HCT116 (cell line): ENCODE measurements around the gene FCN1. TPM values are rescaled to one million over a fixed set of nuclear protein-coding genes. Genes with fewer than 3 reads are reported as not detected.

Experiments
- ATAC-seq: fragments of 200-7000 bp; cut with Tn5 transposase; 2 replicates; pipeline ENCODE4 v1.9.1; 2020; ENCODE audit warnings: mild to moderate bottlenecking, moderate library complexity
- BruUV-seq: library from RNA; stranded (reverse); fragments of 400-500 nt; replicated peaks from 2 replicates; lab custom pipeline; 2021; lab: Mats Ljungman, UMichigan
- CTCF ChIA-PET: fragments of 300-600 bp; sonication (Branson Sonifier 250); formaldehyde crosslinking; loops from one replicate; lab custom pipeline; 2021; ENCODE audit warnings: antibody characterized with exemption; lab: Charles Lee
- POLR2A ChIA-PET: fragments of 300-600, 350-600 bp; sonication (Branson Sonifier 250); formaldehyde crosslinking; loops from one replicate; lab custom pipeline; 2021; ENCODE audit warnings: antibody characterized with exemption; lab: Charles Lee
- RAD21 ChIA-PET, 2 experiments: fragments of 300-600 bp; sonication (Branson Sonifier 250); formaldehyde crosslinking; loops; one replicate each; lab custom pipeline; 2023; ENCODE audit warnings: low total read pairs in 2 of 2; ENCODE audit not compliant: uncharacterized antibody in 2 of 2, unreplicated experiment in 2 of 2, low non-redundant PET in 1 of 2; lab: Charles Lee
- DNase-seq: peaks from one replicate; pipeline ENCODE4 v3.0.0-alpha.2; 2010; ENCODE audit warnings: low read depth, low spot score
- H2AFZ ChIP-seq: fragments of 200-600 bp; shearing (Covaris generic), sonication (generic); 2 replicates; pipeline ENCODE4 v1.6.1; 2017; ENCODE audit warnings: low read depth, mixed run types, mixed read lengths, antibody characterized with exemption, low read length; ENCODE audit not compliant: poor library complexity, severe bottlenecking
- H3K27ac ChIP-seq: 2 replicates; pipeline ENCODE4 v1.5.1; 2012; ENCODE audit warnings: low read depth, low read length
- H3K27me3 ChIP-seq: fragments of 200-600 bp; sonication (generic); 2 replicates; pipeline ENCODE4 v1.6.1; 2016; ENCODE audit warnings: mixed run types, low read length, mixed read lengths; ENCODE audit not compliant: insufficient read depth
- H3K36me3 ChIP-seq, 2 experiments: fragments of 200-500 bp in 1 of 2; fragments of 200-600 bp in 1 of 2; sonication (Bioruptor generic) in 1 of 2; sonication (generic) in 1 of 2; 2 replicates each; pipeline versions ENCODE4 v1.5.1 to v1.6.1; 2014 to 2016; ENCODE audit warnings: low read length in 2 of 2, inconsistent platforms in 1 of 2, mixed read lengths in 1 of 2, mixed run types in 1 of 2; ENCODE audit not compliant: insufficient read depth in 2 of 2, control insufficient read depth in 1 of 2
- H3K4me1 ChIP-seq, 2 experiments: fragments of 200-600 bp in 1 of 2; sonication (generic) in 1 of 2; 2 replicates each; pipeline versions ENCODE4 v1.5.1 to v1.6.1; 2012 to 2017; ENCODE audit warnings: low read length in 2 of 2, inconsistent platforms in 1 of 2, mild to moderate bottlenecking in 1 of 2, mixed read lengths in 1 of 2, mixed run types in 1 of 2, moderate library complexity in 1 of 2; ENCODE audit not compliant: insufficient read depth in 2 of 2, control insufficient read depth in 1 of 2
- H3K4me2 ChIP-seq: fragments of 200-600 bp; sonication (generic); 2 replicates; pipeline ENCODE4 v1.6.1; 2017; ENCODE audit warnings: mixed run types, low read length, mixed read lengths
- H3K4me3 ChIP-seq, 2 experiments: fragments of 200-600 bp in 1 of 2; sonication (generic) in 1 of 2; replicated peaks in 1 of 2; 2 replicates each; pipeline ENCODE4 v1.5.1; 2011 to 2016; ENCODE audit warnings: low read length in 2 of 2, control low read depth in 1 of 2, low read depth in 1 of 2, mild to moderate bottlenecking in 1 of 2, mixed read lengths in 1 of 2, mixed run types in 1 of 2
- H3K79me2 ChIP-seq: fragments of 200-600 bp; sonication (generic); 2 replicates; pipeline ENCODE4 v1.6.1; 2017; ENCODE audit warnings: mild to moderate bottlenecking, mixed run types, low read length, moderate library complexity, mixed read lengths; ENCODE audit not compliant: insufficient read depth
- H3K9ac ChIP-seq: fragments of 200-600 bp; sonication (generic); 2 replicates; pipeline ENCODE4 v1.6.1; 2016; ENCODE audit warnings: low read length, mixed read lengths
- H3K9me2 ChIP-seq: fragments of 200-600 bp; sonication (generic), shearing (Covaris generic); 2 replicates; pipeline ENCODE4 v1.6.1; 2017; ENCODE audit warnings: mixed run types, mild to moderate bottlenecking, moderate library complexity; ENCODE audit not compliant: insufficient read depth
- H3K9me3 ChIP-seq, 2 experiments: fragments of 200-500 bp in 1 of 2; fragments of 200-600 bp in 1 of 2; sonication (Bioruptor generic) in 1 of 2; sonication (generic) in 1 of 2; 2 replicates each; pipeline ENCODE4 v1.6.1; 2014 to 2017; ENCODE audit warnings: low read length in 2 of 2, mixed read lengths in 2 of 2, inconsistent platforms in 1 of 2, low read depth in 1 of 2, mild to moderate bottlenecking in 1 of 2, mixed run types in 1 of 2, moderate library complexity in 1 of 2; ENCODE audit not compliant: control insufficient read depth in 1 of 2, insufficient read depth in 1 of 2
- H4K20me1 ChIP-seq: fragments of 200-600 bp; sonication (generic), shearing (Covaris generic); 2 replicates; pipeline ENCODE4 v1.6.1; 2017; ENCODE audit warnings: mixed run types, mild to moderate bottlenecking, moderate library complexity; ENCODE audit not compliant: insufficient read depth
- EGR1 ChIP-seq: IDR thresholded peaks from 2 replicates; pipeline ENCODE4 v1.6.1; 2012; ENCODE audit warnings: low read depth
- JUND ChIP-seq: IDR thresholded peaks from 2 replicates; pipeline ENCODE4 v1.6.1; 2012
- intact Hi-C: fragments of 100-400 bp; cut with micrococcal nuclease; formaldehyde crosslinking; loops from 2 replicates; pipeline ENCODE4 v1.10.0; 2022
- total RNA-seq: library from RNA; stranded (reverse); gene quantifications from one replicate; pipeline ENCODE4 v1.2.1, GENCODE V29; 2021; ENCODE audit not compliant: unreplicated experiment
- TF ChIP-seq, protein P1 (sequence below): IDR thresholded peaks from 2 replicates; pipeline ENCODE4 v1.6.1; 2012; ENCODE audit warnings: low read depth

The FCN1 gene
- total RNA-seq, 1 experiment from 2014 or later: not detected

DNA sequence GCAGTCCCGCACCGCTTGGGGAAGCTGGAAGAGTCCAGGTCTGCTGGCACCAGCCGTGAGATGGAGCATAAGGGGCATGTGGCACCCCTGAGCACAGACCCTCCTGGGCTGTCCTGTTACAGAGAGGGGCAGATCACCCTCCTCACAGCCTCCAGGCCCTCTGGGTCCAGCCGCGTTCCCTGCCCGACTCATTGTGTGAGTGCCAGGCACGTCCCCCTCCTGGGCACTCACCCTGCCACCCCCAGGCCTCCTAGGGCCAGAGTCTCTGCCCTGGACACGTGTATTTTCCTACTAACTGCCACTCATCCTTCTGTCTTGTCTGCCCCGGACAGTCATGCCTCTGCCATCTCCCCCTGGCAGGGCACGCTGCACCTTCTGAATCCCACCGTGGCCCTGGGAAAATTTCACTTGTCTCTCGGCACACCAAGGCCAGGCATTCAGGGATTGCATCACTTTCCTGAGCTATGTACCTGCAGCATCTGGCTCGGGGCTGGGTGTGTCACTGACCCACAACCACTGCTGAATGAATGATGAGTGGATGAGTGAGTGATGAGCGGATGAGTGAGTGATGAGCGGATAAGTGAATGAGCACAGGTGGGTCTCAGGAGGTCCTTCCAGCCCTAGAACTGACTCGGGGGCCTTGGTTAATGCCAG lies 21.5 kb upstream of the FCN1 start:
- Histone ChIP-seq H3K27me3 (peaks cover 7% of the 10 kb centered on the region; the same call in 1 of the 2 replicates), H3K4me2 (no peak overlapping the region)
- CTCF ChIA-PET: no interaction called here

More for the DNA sequence above, 21.5 kb upstream of the FCN1 start:
- intact Hi-C loops: no loop called here
- H3K27ac ChIP-seq: no peak overlapping the region
- H3K9me2 ChIP-seq: no peaks in the 10 kb centered on the region
- RAD21 ChIA-PET: no interaction called here
- no peaks in the 10 kb centered on the region for H3K4me1 ChIP-seq
- H3K79me2 ChIP-seq: no peaks in the 10 kb centered on the region
- H4K20me1 ChIP-seq: no peaks in the 10 kb centered on the region
- TF ChIP-seq EGR1: no peak
- TF ChIP-seq, protein P1, sequence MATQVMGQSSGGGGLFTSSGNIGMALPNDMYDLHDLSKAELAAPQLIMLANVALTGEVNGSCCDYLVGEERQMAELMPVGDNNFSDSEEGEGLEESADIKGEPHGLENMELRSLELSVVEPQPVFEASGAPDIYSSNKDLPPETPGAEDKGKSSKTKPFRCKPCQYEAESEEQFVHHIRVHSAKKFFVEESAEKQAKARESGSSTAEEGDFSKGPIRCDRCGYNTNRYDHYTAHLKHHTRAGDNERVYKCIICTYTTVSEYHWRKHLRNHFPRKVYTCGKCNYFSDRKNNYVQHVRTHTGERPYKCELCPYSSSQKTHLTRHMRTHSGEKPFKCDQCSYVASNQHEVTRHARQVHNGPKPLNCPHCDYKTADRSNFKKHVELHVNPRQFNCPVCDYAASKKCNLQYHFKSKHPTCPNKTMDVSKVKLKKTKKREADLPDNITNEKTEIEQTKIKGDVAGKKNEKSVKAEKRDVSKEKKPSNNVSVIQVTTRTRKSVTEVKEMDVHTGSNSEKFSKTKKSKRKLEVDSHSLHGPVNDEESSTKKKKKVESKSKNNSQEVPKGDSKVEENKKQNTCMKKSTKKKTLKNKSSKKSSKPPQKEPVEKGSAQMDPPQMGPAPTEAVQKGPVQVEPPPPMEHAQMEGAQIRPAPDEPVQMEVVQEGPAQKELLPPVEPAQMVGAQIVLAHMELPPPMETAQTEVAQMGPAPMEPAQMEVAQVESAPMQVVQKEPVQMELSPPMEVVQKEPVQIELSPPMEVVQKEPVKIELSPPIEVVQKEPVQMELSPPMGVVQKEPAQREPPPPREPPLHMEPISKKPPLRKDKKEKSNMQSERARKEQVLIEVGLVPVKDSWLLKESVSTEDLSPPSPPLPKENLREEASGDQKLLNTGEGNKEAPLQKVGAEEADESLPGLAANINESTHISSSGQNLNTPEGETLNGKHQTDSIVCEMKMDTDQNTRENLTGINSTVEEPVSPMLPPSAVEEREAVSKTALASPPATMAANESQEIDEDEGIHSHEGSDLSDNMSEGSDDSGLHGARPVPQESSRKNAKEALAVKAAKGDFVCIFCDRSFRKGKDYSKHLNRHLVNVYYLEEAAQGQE: no peak
- TF ChIP-seq JUND: no peak
- no peak for DNase-seq
- no peaks in the 10 kb centered on the region for H3K36me3 ChIP-seq
- H3K9ac ChIP-seq: no peak overlapping the region
- H3K4me3 ChIP-seq: no peak overlapping the region
- no peak for ATAC-seq
- BruUV-seq: no TSS peak
- H2AFZ ChIP-seq: no peak overlapping the region
- POLR2A ChIA-PET: no interaction called here
- H3K9me3 ChIP-seq: no peaks in the 10 kb centered on the region
